Endothelial cell of umbilical vein (primary cell): ENCODE data around the gene THNSL1. TPM values are rescaled to one million over a fixed set of nuclear protein-coding genes. Genes with fewer than 3 reads are reported as not detected.

Experiments used
- BruUV-seq: library from RNA; stranded (reverse); fragments of 400-500 nt; replicated peaks from 2 replicates; lab custom pipeline; 2021; lab: Mats Ljungman, UMichigan
- CTCF ChIA-PET: fragments of 300-600, 350-600 bp; sonication (Branson Sonifier 250); formaldehyde crosslinking; loops from one replicate; lab custom pipeline; 2021; ENCODE audit warnings: antibody characterized with exemption, inconsistent platforms; lab: Charles Lee
- POLR2A ChIA-PET: fragments of 300-600, 350-600 bp; sonication (Branson Sonifier 250); formaldehyde crosslinking; loops from one replicate; lab custom pipeline; 2021; ENCODE audit warnings: antibody characterized with exemption, inconsistent platforms; lab: Charles Lee
- DNase-seq: peaks from one replicate; pipeline ENCODE4 v3.0.0-alpha.2; 2011; ENCODE audit warnings: low read depth, low spot score
- FAIRE-seq: peaks from 2 replicates; lab custom pipeline; 2011; peaks lifted over from hg19 to GRCh38; lab: Jason Lieb, UNC
- H2AFZ ChIP-seq: 2 replicates; pipeline ENCODE4 v1.6.0; 2012; ENCODE audit warnings: low read depth, low read length, control low read depth, inconsistent platforms
- H3K27ac ChIP-seq: 2 replicates; pipeline ENCODE4 v1.5.1; 2011; ENCODE audit warnings: low read depth, mild to moderate bottlenecking, control low read depth, low read length, moderate library complexity; ENCODE audit not compliant: insufficient read depth
- H3K27me3 ChIP-seq, 2 experiments: 2 replicates each; pipeline versions ENCODE4 v1.6.0 to v1.6.1; 2011; ENCODE audit warnings: low read length in 2 of 2, mixed read lengths in 1 of 2; ENCODE audit not compliant: control insufficient read depth in 2 of 2, insufficient read depth in 2 of 2
- H3K36me3 ChIP-seq, 2 experiments: 2 replicates in 1 of 2; 3 replicates in 1 of 2; pipeline ENCODE4 v1.5.1; 2011; ENCODE audit warnings: low read length in 2 of 2, mild to moderate bottlenecking in 1 of 2, moderate library complexity in 1 of 2; ENCODE audit not compliant: control insufficient read depth in 2 of 2, insufficient read depth in 2 of 2; ENCODE audit errors: extremely low read depth in 1 of 2
- H3K4me1 ChIP-seq: 3 replicates; pipeline ENCODE4 v1.5.1; 2011; ENCODE audit warnings: mild to moderate bottlenecking, low read length; ENCODE audit not compliant: control insufficient read depth, insufficient read depth; ENCODE audit errors: extremely low read depth
- H3K4me2 ChIP-seq: 2 replicates; pipeline ENCODE4 v1.6.1; 2011; ENCODE audit warnings: low read length, control low read depth, mixed read lengths; ENCODE audit not compliant: insufficient read depth
- H3K4me3 ChIP-seq, 3 experiments: fragments of 200-600 bp in 1 of 3; sonication (generic), shearing (Covaris generic) in 1 of 3; replicated peaks in 1 of 3; 2 replicates each; pipeline ENCODE4 v1.5.1; 2011 to 2016; ENCODE audit warnings: control low read depth in 3 of 3, low read length in 3 of 3, mild to moderate bottlenecking in 2 of 3, inconsistent platforms in 1 of 3, low read depth in 1 of 3, moderate library complexity in 1 of 3; ENCODE audit not compliant: insufficient read depth in 1 of 3
- H3K79me2 ChIP-seq: 2 replicates; pipeline ENCODE4 v1.6.0; 2012; ENCODE audit warnings: low read length, inconsistent platforms; ENCODE audit not compliant: control insufficient read depth, insufficient read depth
- H3K9ac ChIP-seq: replicated peaks from 2 replicates; pipeline ENCODE3; 2011; ENCODE audit warnings: low read length, control low read depth; ENCODE audit not compliant: insufficient read depth; ENCODE audit errors: extremely low read depth
- H3K9me1 ChIP-seq: replicated peaks from 3 replicates; pipeline ENCODE4 v1.6.0; 2011; ENCODE audit warnings: mild to moderate bottlenecking, low read length; ENCODE audit not compliant: control insufficient read depth, insufficient read depth; ENCODE audit errors: extremely low read depth
- H3K9me3 ChIP-seq: replicated peaks from 2 replicates; pipeline ENCODE4 v1.5.1; 2012; ENCODE audit warnings: low read length, inconsistent platforms; ENCODE audit not compliant: control insufficient read depth, insufficient read depth
- H4K20me1 ChIP-seq: replicated peaks from 2 replicates; pipeline ENCODE3; 2011; ENCODE audit warnings: mild to moderate bottlenecking, low read length; ENCODE audit not compliant: control insufficient read depth, insufficient read depth; ENCODE audit errors: extremely low read depth
- EZH2 ChIP-seq: IDR thresholded peaks from 2 replicates; pipeline ENCODE4 v1.6.1; 2012; ENCODE audit warnings: borderline replicate concordance, low read depth, mild to moderate bottlenecking, moderate library complexity, low read length, inconsistent platforms; ENCODE audit not compliant: severe bottlenecking
- FOS ChIP-seq: IDR thresholded peaks from 2 replicates; pipeline ENCODE4 v1.6.1; 2011; ENCODE audit warnings: mild to moderate bottlenecking, low read length, moderate library complexity, borderline replicate concordance; ENCODE audit not compliant: insufficient read depth
- GATA2 ChIP-seq: IDR thresholded peaks from 2 replicates; pipeline ENCODE4 v1.7.0; 2011; ENCODE audit warnings: low read depth, mild to moderate bottlenecking, moderate library complexity, mixed read lengths, low read length; ENCODE audit not compliant: insufficient read length, insufficient read depth
- JUN ChIP-seq: IDR thresholded peaks from 2 replicates; pipeline ENCODE4 v1.6.1; 2011; ENCODE audit warnings: borderline replicate concordance, low read depth; ENCODE audit not compliant: insufficient read length, insufficient read depth
- MAX ChIP-seq: IDR thresholded peaks from 2 replicates; pipeline ENCODE4 v1.6.1; 2011; ENCODE audit not compliant: insufficient read depth, insufficient read length
- MYC ChIP-seq: IDR thresholded peaks from one replicate; pipeline ENCODE4 v1.6.1; 2011; ENCODE audit warnings: mild to moderate bottlenecking, low read depth, low read length
- POLR2A ChIP-seq: IDR thresholded peaks from 2 replicates; pipeline ENCODE4 v1.6.1; 2012; ENCODE audit warnings: low read depth, mild to moderate bottlenecking, control low read depth, low read length
- POLR2AphosphoS5 ChIP-seq: IDR thresholded peaks from 2 replicates; pipeline ENCODE4 v1.6.1; 2012; ENCODE audit warnings: low read depth, mild to moderate bottlenecking, control low read depth, low read length, moderate library complexity; ENCODE audit not compliant: insufficient read depth
- dilution Hi-C: fragments of 300-500 bp; cut with MboI; formaldehyde crosslinking; loops from one replicate; pipeline ENCODE4 v1.15.0; 2019; ENCODE audit warnings: low sequenced_read_pairs; ENCODE audit not compliant: extremely low pct_ligation_motif_present
- intact Hi-C: fragments of 100-400 bp; cut with micrococcal nuclease; formaldehyde crosslinking; loops from one replicate; pipeline ENCODE4 v1.10.0; 2022
- polyA plus RNA-seq, 4 experiments: library from polyadenylated mRNA; depleted of rRNA in 3 of 4; stranded (reverse) in 3 of 4; unstranded in 1 of 4; fragments of >200 nt; gene quantifications; 2 replicates each; pipeline versions ENCODE4 v1.2.1 to v1.2.3, GENCODE V29; 2011 to 2012; ENCODE audit warnings: missing spikeins in 1 of 4
- total RNA-seq: library from RNA; stranded (reverse); gene quantifications from 2 replicates; pipeline ENCODE4 v1.2.3, GENCODE V29; 2021
- TF ChIP-seq, protein P1 (sequence below), 2 donors: IDR thresholded peaks; 1 replicate in 1 of 2; 2 replicates in 1 of 2; pipeline ENCODE4 v1.5.1; 2011; ENCODE audit warnings: low read length in 2 of 2, mild to moderate bottlenecking in 2 of 2, moderate library complexity in 2 of 2, control low read depth in 1 of 2, inconsistent platforms in 1 of 2, low read depth in 1 of 2; ENCODE audit not compliant: insufficient read depth in 1 of 2; ENCODE audit errors: extremely low read depth in 1 of 2

THNSL1 gene
- total and polyA plus RNA-seq, 2 donors (not counting 3 experiments of a cell fraction or from before 2014, with no cell fraction given) = 0.52 to 2.1 TPM

- Histone ChIP-seq H3K36me3 (no peaks in the 10 kb centered on the region), H3K4me3 (no peak overlapping the region), H3K9me1 (no peaks in the 10 kb centered on the region), H3K79me2 (no peaks in the 10 kb centered on the region), H3K27me3 (no peaks in the 10 kb centered on the region), H3K4me2 (no peak overlapping the region), H3K27ac (no peak overlapping the region), H2AFZ (no peak overlapping the region), H3K4me1 (peaks cover 2% of the 10 kb centered on the region), H3K9me3 (no peaks in the 10 kb centered on the region), H4K20me1 (no peaks in the 10 kb centered on the region), H3K9ac (no peak overlapping the region)
- intact Hi-C loops (no loop called here), dilution Hi-C loops (no loop called here)
- TF ChIP-seq EZH2 = no peak
- TF ChIP-seq POLR2A = no peak
- TF ChIP-seq GATA2 = no peak
- no peak for TF ChIP-seq MYC
- no peak for TF ChIP-seq POLR2AphosphoS5
- TF ChIP-seq, protein P1, sequence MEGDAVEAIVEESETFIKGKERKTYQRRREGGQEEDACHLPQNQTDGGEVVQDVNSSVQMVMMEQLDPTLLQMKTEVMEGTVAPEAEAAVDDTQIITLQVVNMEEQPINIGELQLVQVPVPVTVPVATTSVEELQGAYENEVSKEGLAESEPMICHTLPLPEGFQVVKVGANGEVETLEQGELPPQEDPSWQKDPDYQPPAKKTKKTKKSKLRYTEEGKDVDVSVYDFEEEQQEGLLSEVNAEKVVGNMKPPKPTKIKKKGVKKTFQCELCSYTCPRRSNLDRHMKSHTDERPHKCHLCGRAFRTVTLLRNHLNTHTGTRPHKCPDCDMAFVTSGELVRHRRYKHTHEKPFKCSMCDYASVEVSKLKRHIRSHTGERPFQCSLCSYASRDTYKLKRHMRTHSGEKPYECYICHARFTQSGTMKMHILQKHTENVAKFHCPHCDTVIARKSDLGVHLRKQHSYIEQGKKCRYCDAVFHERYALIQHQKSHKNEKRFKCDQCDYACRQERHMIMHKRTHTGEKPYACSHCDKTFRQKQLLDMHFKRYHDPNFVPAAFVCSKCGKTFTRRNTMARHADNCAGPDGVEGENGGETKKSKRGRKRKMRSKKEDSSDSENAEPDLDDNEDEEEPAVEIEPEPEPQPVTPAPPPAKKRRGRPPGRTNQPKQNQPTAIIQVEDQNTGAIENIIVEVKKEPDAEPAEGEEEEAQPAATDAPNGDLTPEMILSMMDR (IDR thresholded peaks at IDR 0.05; ENCODE audit: extremely low read depth in 1 of 2, insufficient read depth in 1 of 2, low read depth in 1 of 2, low read length in 2 of 2) = no peak
- TF ChIP-seq FOS = no peak
- no peak for TF ChIP-seq JUN
- TF ChIP-seq MAX = no peak
- CTCF ChIA-PET = no interaction called here
- DNase-seq (no peak), FAIRE-seq (no peak)
- BruUV-seq = no TSS peak
- POLR2A ChIA-PET = no interaction called here
Measured at GRCh38 chr10:25049966-25050365, 33.6 kb downstream of the THNSL1 start.
